Epithelial cell of esophagus (primary cell): Measurements from ENCODE around the gene ERN1.

Source experiments
- DNase-seq: peaks from one replicate; pipeline ENCODE4 v3.0.0; 2010; ENCODE audit warnings: low read depth
- H3K4me3 ChIP-seq: 2 replicates; pipeline ENCODE4 v1.5.1; 2011; ENCODE audit warnings: mild to moderate bottlenecking, low read length, control low read depth
- TF ChIP-seq, protein P1 (sequence below): IDR thresholded peaks from 2 replicates; pipeline ENCODE4 v1.5.1; 2011; ENCODE audit warnings: low read depth, mild to moderate bottlenecking, low read length, control low read depth, inconsistent platforms; ENCODE audit not compliant: insufficient read depth; ENCODE audit errors: missing control alignments

ERN1 gene

GRCh38 chr17:64097196-64097936 is 32.6 kb downstream of the ERN1 start:
- H3K4me3 ChIP-seq = no peak overlapping the region
- DNase-seq = peak; percentile 41
- TF ChIP-seq, protein P1, sequence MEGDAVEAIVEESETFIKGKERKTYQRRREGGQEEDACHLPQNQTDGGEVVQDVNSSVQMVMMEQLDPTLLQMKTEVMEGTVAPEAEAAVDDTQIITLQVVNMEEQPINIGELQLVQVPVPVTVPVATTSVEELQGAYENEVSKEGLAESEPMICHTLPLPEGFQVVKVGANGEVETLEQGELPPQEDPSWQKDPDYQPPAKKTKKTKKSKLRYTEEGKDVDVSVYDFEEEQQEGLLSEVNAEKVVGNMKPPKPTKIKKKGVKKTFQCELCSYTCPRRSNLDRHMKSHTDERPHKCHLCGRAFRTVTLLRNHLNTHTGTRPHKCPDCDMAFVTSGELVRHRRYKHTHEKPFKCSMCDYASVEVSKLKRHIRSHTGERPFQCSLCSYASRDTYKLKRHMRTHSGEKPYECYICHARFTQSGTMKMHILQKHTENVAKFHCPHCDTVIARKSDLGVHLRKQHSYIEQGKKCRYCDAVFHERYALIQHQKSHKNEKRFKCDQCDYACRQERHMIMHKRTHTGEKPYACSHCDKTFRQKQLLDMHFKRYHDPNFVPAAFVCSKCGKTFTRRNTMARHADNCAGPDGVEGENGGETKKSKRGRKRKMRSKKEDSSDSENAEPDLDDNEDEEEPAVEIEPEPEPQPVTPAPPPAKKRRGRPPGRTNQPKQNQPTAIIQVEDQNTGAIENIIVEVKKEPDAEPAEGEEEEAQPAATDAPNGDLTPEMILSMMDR = no peak

GRCh38 chr17:64096037-64096436 is 33.9 kb downstream of the ERN1 start:
- DNase-seq = no peak
- TF ChIP-seq, protein P1 = no peak

DNA sequence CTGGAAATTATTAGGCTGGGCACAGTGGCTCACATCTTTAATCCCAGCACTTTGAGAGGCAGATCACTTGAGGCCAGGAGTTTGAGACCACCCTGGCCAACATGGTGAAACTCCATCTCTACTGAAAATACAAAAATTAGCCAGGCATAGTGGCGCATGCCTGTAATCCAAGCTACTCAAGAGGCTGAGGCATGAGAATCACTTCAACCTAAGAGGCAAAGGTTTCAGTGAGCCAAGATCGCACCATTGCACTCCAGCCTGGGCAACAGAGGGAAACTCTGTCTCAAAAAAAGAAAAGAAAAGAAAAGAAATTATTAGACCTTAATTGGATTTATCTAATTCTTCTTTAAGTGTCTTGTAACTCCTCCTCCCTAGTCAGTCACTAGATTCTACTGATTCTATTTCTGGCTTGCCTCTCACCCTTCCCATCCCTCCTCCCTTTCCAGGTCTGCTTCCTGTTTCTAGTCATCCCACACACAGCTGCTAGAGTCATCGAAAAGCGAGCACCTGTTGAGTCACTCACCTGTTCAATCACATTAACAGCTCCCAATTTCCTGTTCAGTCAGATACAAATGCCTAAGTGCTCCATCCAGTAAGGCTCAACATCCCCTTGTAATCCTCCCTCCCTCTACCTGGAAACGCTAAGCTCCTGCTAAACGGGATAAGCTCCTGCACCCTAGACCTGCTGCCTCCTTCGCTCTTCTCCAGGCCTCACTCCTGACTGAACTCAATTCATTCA is 34.6 kb downstream of the ERN1 start:
- TF ChIP-seq, protein P1 = no peak
- DNase-seq = peak; percentile 97
- no peak overlapping the region for H3K4me3 ChIP-seq

More at GRCh38 chr17:64096037-64096436, 33.9 kb downstream of the ERN1 start:
- H3K4me3 ChIP-seq = no peak overlapping the region

DNA sequence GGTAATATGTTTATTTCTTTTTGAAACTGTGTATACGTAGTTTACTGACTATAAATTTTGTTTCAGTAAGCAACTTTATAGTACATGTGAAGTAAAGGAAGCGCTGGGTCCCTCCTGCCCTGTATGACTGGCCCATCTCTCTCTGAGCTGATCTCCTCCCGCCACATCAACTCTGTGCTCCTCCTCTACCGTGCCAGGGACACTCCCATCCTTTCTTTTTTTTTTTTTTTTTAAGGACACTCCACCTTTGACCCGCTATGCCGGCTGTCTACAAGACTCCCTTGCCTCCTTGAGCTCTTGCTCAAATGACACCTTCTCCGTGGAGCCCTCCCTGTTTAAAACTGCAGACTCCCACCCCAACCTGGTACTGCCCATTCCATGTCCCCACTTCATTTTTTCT is 35.5 kb downstream of the ERN1 start:
- TF ChIP-seq, protein P1 = no peak
- no peak for DNase-seq
- H3K4me3 ChIP-seq = no peak overlapping the region

DNA sequence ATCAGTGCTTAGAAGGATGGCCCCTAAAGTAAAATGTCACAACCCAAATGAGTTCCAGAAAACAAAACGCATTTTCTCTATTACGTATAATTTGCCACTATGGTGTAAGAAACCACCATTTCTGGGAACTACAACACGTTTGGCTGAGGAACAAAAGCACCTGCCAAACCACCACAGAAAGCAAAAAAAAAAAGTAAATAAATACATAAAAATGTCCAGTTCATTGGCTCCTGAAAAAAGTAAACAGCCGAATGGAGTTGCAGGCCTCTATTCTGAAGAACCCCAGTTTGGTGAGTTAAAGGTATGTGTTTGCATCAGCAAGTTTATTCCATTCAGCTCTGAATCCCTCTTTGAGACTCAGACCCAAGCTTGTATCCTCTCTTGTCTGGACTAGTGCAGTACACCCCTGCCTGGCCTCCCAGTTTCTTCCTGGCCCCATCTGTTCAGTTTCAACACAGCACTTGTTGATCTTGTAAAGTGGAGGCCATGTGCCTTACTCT is 36.9 kb downstream of the ERN1 start:
- DNase-seq = peak; percentile 54
- H3K4me3 ChIP-seq = no peak overlapping the region
- TF ChIP-seq, protein P1 = no peak

GRCh38 chr17:64092113-64092512 is 37.8 kb downstream of the ERN1 start:
- no peak for DNase-seq

More at GRCh38 chr17:64092113-64092512, 37.8 kb downstream of the ERN1 start:
- TF ChIP-seq, protein P1 = no peak
- no peak overlapping the region for H3K4me3 ChIP-seq
